Esophagus squamous epithelium (tissue), 5 donors: Measurements from ENCODE around the gene TNFAIP3. TPM values are rescaled to one million over a fixed set of nuclear protein-coding genes. Genes with fewer than 3 reads are reported as not detected.
"Not testable (repeated sequence)": the region's sequence is repeated elsewhere in the genome, so short reads cannot be mapped to it uniquely, and the experiment has no call there.

Experiments used
- DNase-seq: peaks from one replicate; lab custom pipeline; 2025; lab: John Stamatoyannopoulos, UW
- H3K27ac ChIP-seq, 4 donors: fragments of 200-600 bp; sonication (generic); one replicate each; pipeline ENCODE4 v1.5.1; 2016 to 2019; ENCODE audit warnings: mild to moderate bottlenecking in 1 of 4
- H3K27me3 ChIP-seq, 4 donors: fragments of 200-600 bp; sonication (generic); 1 replicate in 3 of 4; 2 replicates in 1 of 4; pipeline versions ENCODE4 v1.5.1 to v1.6.0; 2017 to 2021; ENCODE audit warnings: antibody characterized with exemption in 1 of 4
- H3K36me3 ChIP-seq, 3 donors: fragments of 200-600 bp; sonication (generic); one replicate each; pipeline ENCODE4 v1.5.1; 2016 to 2019
- H3K4me1 ChIP-seq, 3 donors: fragments of 200-600 bp; sonication (generic); one replicate each; pipeline ENCODE4 v1.5.1; 2017 to 2019
- H3K4me3 ChIP-seq, 4 donors: fragments of 200-600 bp; sonication (generic); 1 replicate in 3 of 4; 2 replicates in 1 of 4; pipeline ENCODE4 v1.5.1; 2016 to 2019; ENCODE audit warnings: mild to moderate bottlenecking in 2 of 4, moderate library complexity in 1 of 4
- H3K9me3 ChIP-seq, 3 donors: fragments of 200-600 bp; sonication (generic); one replicate each; pipeline ENCODE4 v1.5.1; 2016 to 2019
- POLR2A ChIP-seq, 4 donors: fragments of 450-650 bp; IDR thresholded peaks; one replicate each; pipeline ENCODE4 v1.6.1; 2017; ENCODE audit warnings: antibody characterized with exemption in 4 of 4, mild to moderate bottlenecking in 4 of 4, moderate library complexity in 3 of 4
- WGBS, 2 donors: methylation state at CpG; one replicate each; pipeline ENCODE4 v1.1.5; 2018; 5-methylcytosine and 5-hydroxymethylcytosine counted together
- intact Hi-C: fragments of 100-400 bp; cut with DNase I; formaldehyde crosslinking; loops from one replicate; pipeline ENCODE4 v1.15.0; 2022
- total RNA-seq, 4 donors: library from RNA; depleted of rRNA; stranded (reverse); fragments of >200 nt; gene quantifications; one replicate each; pipeline ENCODE4 v1.1.0, GENCODE V29; 2016
- TF ChIP-seq, protein P1 (sequence below), 6 experiments: fragments of 450-650 bp in 4 of 6; fragments of 200-600 bp in 2 of 6; sonication (generic) in 2 of 6; IDR thresholded peaks; one replicate each; pipeline ENCODE4 v1.5.1; 2016 to 2019; ENCODE audit warnings: antibody characterized with exemption in 6 of 6, mild to moderate bottlenecking in 4 of 6, moderate library complexity in 4 of 6
- donor health status: DM: yes; HTN: yes; CAD: no.

The TNFAIP3 gene
- total RNA-seq, 4 donors from 2014 or later = 4.2 to 21.7 (median 7.7) TPM

DNA sequence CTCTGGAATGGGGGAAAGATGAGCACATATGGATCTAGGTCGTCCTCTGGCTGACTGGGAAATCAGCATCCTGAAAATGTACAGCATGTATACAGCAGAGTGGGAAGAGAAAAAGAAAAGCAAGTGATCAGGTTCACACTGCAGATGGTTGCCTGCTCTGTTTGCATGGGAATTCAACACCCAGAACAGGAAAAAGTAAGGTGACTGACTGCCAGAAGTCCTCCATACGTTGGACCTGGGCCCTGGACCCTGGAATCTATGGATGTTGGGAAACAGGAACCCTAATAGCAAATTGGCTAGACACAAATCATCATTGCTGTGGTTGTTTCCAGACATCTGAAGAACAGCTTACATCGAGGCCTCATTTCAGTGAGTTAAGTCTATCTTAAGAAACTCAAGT, 30.3 kb upstream of the TNFAIP3 start:
- H3K4me3 ChIP-seq = no peak overlapping the region
- H3K4me1 ChIP-seq = no peaks in the 10 kb centered on the region
- no peaks in the 10 kb centered on the region for H3K27me3 ChIP-seq
- H3K9me3 ChIP-seq = no peaks in the 10 kb centered on the region
- intact Hi-C loops = no loop called here
- no peak overlapping the region for H3K27ac ChIP-seq
- TF ChIP-seq POLR2A (IDR thresholded peaks at IDR 0.05) = no peak
- TF ChIP-seq, protein P1, sequence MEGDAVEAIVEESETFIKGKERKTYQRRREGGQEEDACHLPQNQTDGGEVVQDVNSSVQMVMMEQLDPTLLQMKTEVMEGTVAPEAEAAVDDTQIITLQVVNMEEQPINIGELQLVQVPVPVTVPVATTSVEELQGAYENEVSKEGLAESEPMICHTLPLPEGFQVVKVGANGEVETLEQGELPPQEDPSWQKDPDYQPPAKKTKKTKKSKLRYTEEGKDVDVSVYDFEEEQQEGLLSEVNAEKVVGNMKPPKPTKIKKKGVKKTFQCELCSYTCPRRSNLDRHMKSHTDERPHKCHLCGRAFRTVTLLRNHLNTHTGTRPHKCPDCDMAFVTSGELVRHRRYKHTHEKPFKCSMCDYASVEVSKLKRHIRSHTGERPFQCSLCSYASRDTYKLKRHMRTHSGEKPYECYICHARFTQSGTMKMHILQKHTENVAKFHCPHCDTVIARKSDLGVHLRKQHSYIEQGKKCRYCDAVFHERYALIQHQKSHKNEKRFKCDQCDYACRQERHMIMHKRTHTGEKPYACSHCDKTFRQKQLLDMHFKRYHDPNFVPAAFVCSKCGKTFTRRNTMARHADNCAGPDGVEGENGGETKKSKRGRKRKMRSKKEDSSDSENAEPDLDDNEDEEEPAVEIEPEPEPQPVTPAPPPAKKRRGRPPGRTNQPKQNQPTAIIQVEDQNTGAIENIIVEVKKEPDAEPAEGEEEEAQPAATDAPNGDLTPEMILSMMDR (IDR thresholded peaks at IDR 0.05) = no peak
- 64 to 65% methylated on average over 3 of the region's 3 CpGs for WGBS, 2 donors
- DNase-seq = no peak
- H3K36me3 ChIP-seq = no peaks in the 10 kb centered on the region

DNA sequence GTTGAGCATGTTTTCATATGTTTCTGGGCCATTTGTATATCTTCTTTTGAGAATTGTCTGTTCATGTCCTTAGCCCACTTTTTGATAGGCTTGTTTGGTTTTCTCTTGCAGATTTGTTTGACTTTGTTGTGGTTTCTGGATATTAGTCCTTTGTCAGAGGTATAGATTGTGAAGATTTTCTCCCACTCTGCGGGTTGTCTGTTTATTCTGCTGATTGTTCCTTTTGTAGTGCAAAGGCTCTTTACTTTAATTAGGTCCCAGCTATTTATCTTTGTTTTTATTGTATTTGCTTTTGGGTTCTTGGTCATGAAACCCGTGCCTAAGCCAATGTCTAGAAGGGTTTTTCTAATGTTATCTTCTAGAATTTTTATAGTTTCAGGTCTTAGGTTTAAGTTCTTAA, 29.0 kb upstream of the TNFAIP3 start:
- H3K4me1 ChIP-seq, intact Hi-C loops, H3K36me3 ChIP-seq, H3K4me3 ChIP-seq, H3K27me3 ChIP-seq, DNase-seq, H3K9me3 ChIP-seq, H3K27ac ChIP-seq: not testable (repeated sequence)
- 40 to 91% methylated on average over 2 of the region's 2 CpGs for WGBS, 2 donors

DNA sequence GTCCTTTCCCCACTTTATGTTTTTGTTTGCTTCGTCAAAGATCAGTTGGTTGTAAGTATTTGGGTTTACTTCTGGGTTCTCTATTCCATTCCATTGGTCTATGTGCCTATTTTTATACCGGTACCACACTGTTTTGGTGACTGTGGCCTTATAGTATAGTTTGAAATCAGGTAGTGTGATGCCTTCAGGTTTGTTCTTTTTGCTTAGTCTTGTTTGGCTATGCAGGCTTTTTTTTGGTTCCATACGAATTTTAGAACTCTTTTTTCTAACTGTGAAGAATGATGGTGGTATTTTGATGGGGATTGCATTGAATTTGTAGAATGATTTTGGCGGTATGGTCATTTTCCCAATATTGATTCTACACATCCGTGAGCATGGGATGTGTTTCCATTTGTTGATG, 28.5 kb upstream of the TNFAIP3 start:
- DNase-seq, H3K9me3 ChIP-seq, H3K4me3 ChIP-seq, H3K36me3 ChIP-seq, H3K27me3 ChIP-seq, H3K4me1 ChIP-seq, intact Hi-C loops, H3K27ac ChIP-seq: not testable (repeated sequence)
- WGBS, 2 donors = 88 to 92% methylated on average over 5 of the region's 5 CpGs

DNA sequence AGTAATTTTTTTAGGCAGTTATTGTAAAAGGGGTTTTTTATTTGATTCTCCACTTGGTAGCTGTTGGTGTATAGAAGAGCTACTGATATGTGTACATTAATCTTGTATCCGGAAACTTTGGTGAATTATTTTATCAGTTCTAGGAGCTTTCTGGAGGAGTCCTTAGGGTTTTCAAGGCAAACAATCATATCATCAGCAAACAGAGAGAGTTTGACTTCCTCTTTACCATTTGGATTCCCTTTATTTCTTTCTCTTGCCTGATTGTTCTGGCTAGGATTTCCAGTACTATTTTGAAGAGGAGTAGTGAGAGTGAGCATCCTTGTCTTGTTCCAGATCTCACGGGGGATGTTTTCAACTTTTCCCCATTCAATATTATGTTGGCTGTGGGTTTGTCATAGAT, 28.0 kb upstream of the TNFAIP3 start:
- Histone ChIP-seq H3K4me1 (no peaks in the 10 kb centered on the region), H3K27me3 (no peaks in the 10 kb centered on the region), H3K4me3 (no peak overlapping the region), H3K9me3 (no peaks in the 10 kb centered on the region), H3K27ac (no peak overlapping the region), H3K36me3 (no peaks in the 10 kb centered on the region)
- intact Hi-C loops = no loop called here
- TF ChIP-seq POLR2A (IDR thresholded peaks at IDR 0.05) = no peak
- TF ChIP-seq, protein P1 (IDR thresholded peaks at IDR 0.05) = no peak
- WGBS, 2 donors = 88 to 94% methylated on average over 2 of the region's 2 CpGs
- no peak for DNase-seq

DNA sequence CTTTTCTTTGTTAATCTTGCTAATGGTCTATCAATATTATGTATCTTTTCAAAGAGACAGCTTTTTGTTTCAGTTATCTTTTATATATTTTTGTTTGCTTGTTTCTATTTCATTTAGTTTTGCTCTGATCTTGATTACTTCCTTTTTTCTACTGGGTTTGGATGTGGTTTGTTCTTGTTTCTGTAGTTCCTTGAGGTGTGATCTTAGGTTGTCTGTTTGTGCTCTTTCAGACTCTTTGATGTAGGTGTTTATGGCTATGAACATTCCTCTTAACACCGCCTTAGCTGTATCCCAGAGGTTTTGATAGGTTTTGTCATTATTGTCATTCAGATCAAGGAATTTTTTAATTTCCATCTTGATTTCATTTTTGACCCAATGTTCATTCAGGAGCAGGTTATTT, 26.8 kb upstream of the TNFAIP3 start:
- Histone ChIP-seq H3K4me1 (peaks cover 0 to 6% (median 0%) of the 10 kb centered on the region in 3 donors), H3K27ac (no peak overlapping the region)
- WGBS, 2 donors = 88 to 100% methylated on average over 1 of the region's 1 CpG

DNA sequence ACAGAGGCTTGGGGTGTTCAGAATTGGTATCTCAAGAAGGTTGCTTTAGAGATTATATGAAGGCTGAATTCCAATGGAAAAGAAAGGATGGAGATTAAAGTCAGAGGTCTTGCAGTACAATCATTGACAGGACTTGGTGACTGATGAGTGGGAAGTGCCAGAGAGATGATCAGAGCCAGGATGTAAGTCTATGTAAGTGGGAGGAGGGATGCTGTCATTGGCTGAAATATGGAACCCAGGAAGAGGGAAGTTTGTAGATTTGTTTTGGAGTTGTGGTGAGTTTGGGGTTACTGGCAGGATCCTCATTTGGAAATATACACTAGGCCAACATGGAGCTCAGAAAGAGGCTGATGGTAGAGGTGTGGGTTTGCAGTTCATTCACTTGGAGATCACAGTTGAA, 23.8 kb upstream of the TNFAIP3 start:
- H3K4me3 ChIP-seq = no peak overlapping the region
- no peaks in the 10 kb centered on the region for H3K36me3 ChIP-seq
- intact Hi-C loops = no loop called here
- H3K9me3 ChIP-seq = no peaks in the 10 kb centered on the region
- TF ChIP-seq, protein P1 (IDR thresholded peaks at IDR 0.05) = no peak
- TF ChIP-seq POLR2A (IDR thresholded peaks at IDR 0.05) = no peak
- H3K27me3 ChIP-seq = no peaks in the 10 kb centered on the region
- no peak overlapping the region for H3K27ac ChIP-seq
- no peak for DNase-seq
- H3K4me1 ChIP-seq = peaks cover 0 to 6% (median 0%) of the 10 kb centered on the region in 3 donors

More for the DNA sequence above, 26.8 kb upstream of the TNFAIP3 start:
- Histone ChIP-seq H3K9me3 (no peaks in the 10 kb centered on the region), H3K36me3 (no peaks in the 10 kb centered on the region), H3K4me3 (no peak overlapping the region), H3K27me3 (no peaks in the 10 kb centered on the region)
- TF ChIP-seq, protein P1 (IDR thresholded peaks at IDR 0.05) = no peak
- no peak for TF ChIP-seq POLR2A (IDR thresholded peaks at IDR 0.05)
- intact Hi-C loops = no loop called here
- DNase-seq = no peak

DNA sequence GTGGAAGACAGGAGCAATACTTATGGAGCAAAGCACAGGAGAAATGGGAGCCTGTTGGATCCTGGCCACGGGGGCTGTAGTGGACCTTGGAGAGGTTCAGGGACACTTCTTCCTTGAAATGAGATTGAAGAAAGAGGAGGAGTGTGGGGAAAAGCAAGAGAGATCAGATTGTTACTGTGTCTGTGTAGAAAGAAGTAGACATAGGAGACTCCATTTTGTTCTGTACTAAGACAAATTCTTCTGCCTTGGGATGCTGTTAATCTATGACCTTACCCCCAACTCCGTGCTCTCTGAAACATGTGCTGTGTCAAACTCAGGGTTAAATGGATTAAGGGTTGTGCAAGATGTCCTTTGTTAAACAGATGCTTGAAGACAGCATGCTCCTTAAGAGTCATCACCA, 22.7 kb upstream of the TNFAIP3 start:
- WGBS, 2 donors = 57 to 68% methylated on average over 2 of the region's 2 CpGs
- intact Hi-C loops, DNase-seq, H3K27me3 ChIP-seq, H3K9me3 ChIP-seq, H3K36me3 ChIP-seq, H3K4me1 ChIP-seq, H3K27ac ChIP-seq, H3K4me3 ChIP-seq: not testable (repeated sequence)

DNA sequence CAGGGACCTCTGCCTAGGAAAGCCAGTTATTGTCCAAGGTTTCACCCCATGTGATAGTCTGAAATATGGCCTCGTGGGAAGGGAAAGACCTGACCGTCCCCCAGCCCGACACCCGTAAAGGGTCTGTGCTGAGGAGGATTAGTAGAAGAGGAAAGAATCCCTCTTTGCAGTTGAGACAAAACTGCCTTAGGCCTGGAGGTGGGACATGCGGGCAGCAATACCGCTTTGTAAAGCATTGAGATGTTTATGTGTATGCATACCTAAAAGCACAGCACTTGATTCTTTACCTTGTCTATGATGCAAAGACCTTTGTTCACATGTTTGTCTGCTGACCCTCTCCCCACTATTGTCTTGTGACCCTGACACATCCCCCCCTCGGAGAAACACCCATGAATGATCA, 22.3 kb upstream of the TNFAIP3 start:
- intact Hi-C loops, H3K27ac ChIP-seq, H3K9me3 ChIP-seq, H3K4me3 ChIP-seq, H3K36me3 ChIP-seq, DNase-seq, H3K4me1 ChIP-seq, H3K27me3 ChIP-seq: not testable (repeated sequence)
- WGBS, 2 donors = 89 to 90% methylated on average over 5 to 6 of the region's 7 CpGs
